WTC11 (cell line): ENCODE results near the gene EXOC4.

Experiments used
- AFF4 ChIP-seq: sonication (generic); formaldehyde crosslinking; IDR thresholded peaks from 2 replicates; pipeline ENCODE4 v1.8.1; 2023; ENCODE audit warnings: mild to moderate bottlenecking, missing genetic modification reagents, borderline replicate concordance
- ARID4B ChIP-seq: sonication (generic); formaldehyde crosslinking; IDR thresholded peaks from 2 replicates; pipeline ENCODE4 v1.8.0; 2023; ENCODE audit warnings: missing genetic modification reagents, mild to moderate bottlenecking, borderline replicate concordance
- ATF1 ChIP-seq: sonication (generic); formaldehyde crosslinking; IDR thresholded peaks from 2 replicates; pipeline ENCODE4 v1.8.1; 2023; ENCODE audit warnings: mild to moderate bottlenecking, moderate library complexity, missing genetic modification reagents
- CREB1 ChIP-seq: sonication (generic); formaldehyde crosslinking; IDR thresholded peaks from 2 replicates; pipeline ENCODE4 v1.8.0; 2023; ENCODE audit warnings: mild to moderate bottlenecking, missing genetic modification reagents
- CTCF ChIP-seq: fragments of 200-600 bp; IDR thresholded peaks from 2 replicates; pipeline ENCODE4 v1.8.0; 2022; ENCODE audit warnings: antibody characterized with exemption
- FOXK1 ChIP-seq: sonication (generic); formaldehyde crosslinking; IDR thresholded peaks from 2 replicates; pipeline ENCODE4 v1.8.0; 2022; ENCODE audit warnings: mild to moderate bottlenecking, moderate library complexity, missing genetic modification reagents
- JUN ChIP-seq: sonication (generic); formaldehyde crosslinking; IDR thresholded peaks from 2 replicates; pipeline ENCODE4 v1.8.0; 2023; ENCODE audit warnings: mild to moderate bottlenecking, missing genetic modification reagents
- SP1 ChIP-seq: sonication (generic); formaldehyde crosslinking; conservative IDR thresholded peaks from 2 replicates; pipeline ENCODE4 v1.8.1; 2022; ENCODE audit warnings: missing genetic modification reagents
- USF2 ChIP-seq: sonication (generic); formaldehyde crosslinking; IDR thresholded peaks from 2 replicates; pipeline ENCODE4 v1.8.1; 2023; ENCODE audit warnings: mild to moderate bottlenecking, missing genetic modification reagents, moderate library complexity
- ZNF512 ChIP-seq: sonication (generic); formaldehyde crosslinking; IDR thresholded peaks from 2 replicates; pipeline ENCODE4 v1.8.1; 2022; ENCODE audit warnings: missing genetic modification reagents, borderline replicate concordance
- ZNF671 ChIP-seq: fragments of 250-450 bp; sonication (Bioruptor Pico); IDR thresholded peaks from 2 replicates; pipeline ENCODE4 v1.8.0; 2021; ENCODE audit warnings: mild to moderate bottlenecking

GRCh38 chr7:134075799-134076198 lies 822.9 kb downstream of the EXOC4 start:
- TF ChIP-seq ARID4B: no peak
- no peak for TF ChIP-seq ZNF512
- TF ChIP-seq CTCF: no peak
- TF ChIP-seq ZNF671 (CRISPR knock-in tag): no peak
- TF ChIP-seq CREB1 (CRISPR knock-in tag): no peak
- TF ChIP-seq FOXK1 (CRISPR knock-in tag): no peak
- no peak for TF ChIP-seq ATF1 (CRISPR knock-in tag)
- no peak for TF ChIP-seq USF2 (CRISPR knock-in tag)
- TF ChIP-seq JUN (CRISPR knock-in tag): no peak
- no peak for TF ChIP-seq AFF4
- no peak for TF ChIP-seq SP1 (CRISPR knock-in tag)
